Body of pancreas (tissue), 4 donors: ENCODE data around the gene PGA3.
"Not testable (repeated sequence)": the region's sequence is repeated elsewhere in the genome, so short reads cannot be mapped to it uniquely, and the experiment has no call there.

Source experiments
- CTCF ChIP-seq, 7 experiments: fragments of 450-650 bp in 4 of 7; fragments of 200-600 bp in 3 of 7; sonication (generic) in 3 of 7; IDR thresholded peaks; one replicate each; pipeline ENCODE4 v1.5.1; 2016 to 2019; ENCODE audit warnings: antibody characterized with exemption in 7 of 7
- POLR2A ChIP-seq, 3 donors: fragments of 450-650 bp; IDR thresholded peaks; one replicate each; pipeline ENCODE4 v1.6.1; 2016; ENCODE audit warnings: antibody characterized with exemption in 3 of 3, mild to moderate bottlenecking in 2 of 3

- not testable (repeated sequence) for TF ChIP-seq POLR2A, CTCF (IDR thresholded peaks at IDR 0.05)
Observed at GRCh38 chr11:61204502-61205059, 1.3 kb downstream of the PGA3 start.
